Panc1 (cell line): ENCODE data around the gene SIM2. TPM values are rescaled to one million over a fixed set of nuclear protein-coding genes. Genes with fewer than 3 reads are reported as not detected.

Source experiments
- ATAC-seq: fragments of 200-7000 bp; cut with Tn5 transposase; 2 replicates; pipeline ENCODE4 v1.9.1; 2020; ENCODE audit warnings: mild to moderate bottlenecking, moderate library complexity
- BruUV-seq: library from RNA; stranded (reverse); fragments of 400-500 nt; replicated peaks from 2 replicates; lab custom pipeline; 2021; lab: Mats Ljungman, UMichigan
- CTCF ChIA-PET: fragments of 300-600 bp; sonication (Branson Sonifier 250); formaldehyde crosslinking; loops from one replicate; lab custom pipeline; 2022; ENCODE audit warnings: antibody characterized with exemption; lab: Charles Lee
- POLR2A ChIA-PET: fragments of 300-600 bp; sonication (Branson Sonifier 250); formaldehyde crosslinking; loops from one replicate; lab custom pipeline; 2022; ENCODE audit warnings: antibody characterized with exemption; lab: Charles Lee
- DNase-seq: peaks from one replicate; pipeline ENCODE4 v3.0.0-alpha.2; 2010; ENCODE audit warnings: low read depth, low spot score
- H3K27ac ChIP-seq: 2 replicates; pipeline ENCODE4 v1.5.1; 2011; ENCODE audit warnings: mild to moderate bottlenecking, low read length, inconsistent platforms
- H3K27me3 ChIP-seq: fragments of 200-500 bp; sonication (Bioruptor generic); 2 replicates; pipeline ENCODE4 v1.6.0; 2014; ENCODE audit warnings: low read length, inconsistent platforms; ENCODE audit not compliant: control insufficient read depth, insufficient read depth
- H3K36me3 ChIP-seq: fragments of 200-500 bp; sonication (Bioruptor generic); 2 replicates; pipeline ENCODE4 v1.5.1; 2014; ENCODE audit warnings: inconsistent platforms, mild to moderate bottlenecking, low read length, moderate library complexity; ENCODE audit not compliant: control insufficient read depth, insufficient read depth
- H3K4me1 ChIP-seq: 2 replicates; pipeline ENCODE4 v1.5.1; 2011; ENCODE audit warnings: inconsistent platforms, mild to moderate bottlenecking, low read length, moderate library complexity; ENCODE audit not compliant: control insufficient read depth, insufficient read depth
- H3K4me3 ChIP-seq, 2 experiments: 2 replicates each; pipeline ENCODE4 v1.5.1; 2011 to 2012; ENCODE audit warnings: low read depth in 2 of 2, low read length in 2 of 2, mild to moderate bottlenecking in 2 of 2, inconsistent platforms in 1 of 2, moderate library complexity in 1 of 2
- H3K9me3 ChIP-seq: fragments of 200-500 bp; sonication (Bioruptor generic); 2 replicates; pipeline ENCODE4 v1.5.1; 2014; ENCODE audit warnings: low read depth, mild to moderate bottlenecking, inconsistent platforms, low read length, moderate library complexity; ENCODE audit not compliant: control insufficient read depth, insufficient read depth
- CTCF ChIP-seq: fragments of 450-650 bp; IDR thresholded peaks from 2 replicates; pipeline ENCODE4 v1.5.1; 2017; ENCODE audit warnings: mild to moderate bottlenecking
- POLR2AphosphoS5 ChIP-seq: IDR thresholded peaks from 2 replicates; pipeline ENCODE4 v1.6.1; 2012; ENCODE audit warnings: mild to moderate bottlenecking, low read depth, low read length, moderate library complexity
- TCF7L2 ChIP-seq: IDR thresholded peaks from 2 replicates; pipeline ENCODE4 v1.6.1; 2011; ENCODE audit warnings: mild to moderate bottlenecking, low read depth, low read length, inconsistent platforms
- in situ Hi-C: cut with HindIII; loops from 2 replicates; pipeline ENCODE4 v1.10.0; 2016; ENCODE audit warnings: low sequenced_read_pairs, low pct_unique_long_range_greater_than_20kb
- intact Hi-C: fragments of 100-400 bp; cut with micrococcal nuclease; formaldehyde crosslinking; loops from one replicate; pipeline ENCODE4 v1.10.0; 2022; ENCODE audit not compliant: unreplicated experiment
- total RNA-seq: library from RNA; stranded (reverse); gene quantifications from one replicate; pipeline ENCODE4 v1.2.1, GENCODE V29; 2021; ENCODE audit not compliant: unreplicated experiment
- TF ChIP-seq, protein P1 (sequence below), 2 experiments: IDR thresholded peaks; 2 replicates each; pipeline ENCODE4 v1.6.1; 2011 to 2012; ENCODE audit warnings: low read depth in 2 of 2, control low read depth in 1 of 2, low read length in 1 of 2, mild to moderate bottlenecking in 1 of 2, moderate library complexity in 1 of 2; ENCODE audit not compliant: insufficient read depth in 1 of 2

SIM2 gene
- total RNA-seq, 1 experiment from 2014 or later = 11.5 TPM

GRCh38 chr21:36747815-36748383 is 49.0 kb downstream of the SIM2 start:
- TF ChIP-seq, protein P1, sequence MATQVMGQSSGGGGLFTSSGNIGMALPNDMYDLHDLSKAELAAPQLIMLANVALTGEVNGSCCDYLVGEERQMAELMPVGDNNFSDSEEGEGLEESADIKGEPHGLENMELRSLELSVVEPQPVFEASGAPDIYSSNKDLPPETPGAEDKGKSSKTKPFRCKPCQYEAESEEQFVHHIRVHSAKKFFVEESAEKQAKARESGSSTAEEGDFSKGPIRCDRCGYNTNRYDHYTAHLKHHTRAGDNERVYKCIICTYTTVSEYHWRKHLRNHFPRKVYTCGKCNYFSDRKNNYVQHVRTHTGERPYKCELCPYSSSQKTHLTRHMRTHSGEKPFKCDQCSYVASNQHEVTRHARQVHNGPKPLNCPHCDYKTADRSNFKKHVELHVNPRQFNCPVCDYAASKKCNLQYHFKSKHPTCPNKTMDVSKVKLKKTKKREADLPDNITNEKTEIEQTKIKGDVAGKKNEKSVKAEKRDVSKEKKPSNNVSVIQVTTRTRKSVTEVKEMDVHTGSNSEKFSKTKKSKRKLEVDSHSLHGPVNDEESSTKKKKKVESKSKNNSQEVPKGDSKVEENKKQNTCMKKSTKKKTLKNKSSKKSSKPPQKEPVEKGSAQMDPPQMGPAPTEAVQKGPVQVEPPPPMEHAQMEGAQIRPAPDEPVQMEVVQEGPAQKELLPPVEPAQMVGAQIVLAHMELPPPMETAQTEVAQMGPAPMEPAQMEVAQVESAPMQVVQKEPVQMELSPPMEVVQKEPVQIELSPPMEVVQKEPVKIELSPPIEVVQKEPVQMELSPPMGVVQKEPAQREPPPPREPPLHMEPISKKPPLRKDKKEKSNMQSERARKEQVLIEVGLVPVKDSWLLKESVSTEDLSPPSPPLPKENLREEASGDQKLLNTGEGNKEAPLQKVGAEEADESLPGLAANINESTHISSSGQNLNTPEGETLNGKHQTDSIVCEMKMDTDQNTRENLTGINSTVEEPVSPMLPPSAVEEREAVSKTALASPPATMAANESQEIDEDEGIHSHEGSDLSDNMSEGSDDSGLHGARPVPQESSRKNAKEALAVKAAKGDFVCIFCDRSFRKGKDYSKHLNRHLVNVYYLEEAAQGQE (IDR thresholded peaks at IDR 0.05; ENCODE audit: insufficient read depth in 1 of 2, low read depth in 2 of 2, low read length in 1 of 2) = no peak
- TF ChIP-seq TCF7L2 (no peak), CTCF (peak; percentile 87), POLR2AphosphoS5 (no peak)
- peak overlapping the region; percentile 39 for H3K27ac ChIP-seq
- in situ Hi-C loops = no loop called here
- ATAC-seq (peak; percentile 97), DNase-seq (no peak)
- no peaks in the 10 kb centered on the region for H3K27me3 ChIP-seq
- H3K4me1 ChIP-seq = 0 out of 2 replicates have a peak, but pooled peaks cover 3% of the 10 kb centered on the region
- H3K36me3 ChIP-seq = no peaks in the 10 kb centered on the region
- peak overlapping the region; percentile 40 to 42 for H3K4me3 ChIP-seq
- H3K9me3 ChIP-seq = no peaks in the 10 kb centered on the region
- BruUV-seq = no TSS peak
- intact Hi-C loops = no loop called here
- ChIA-PET CTCF (interaction anchor here (0.6 to 0.9 kb wide), 3 partner anchors 11 to 180 kb away, joined by 3 to 9 read pairs (median 3); no protein-coding TSS in a partner anchor), POLR2A (no interaction called here)

DNA sequence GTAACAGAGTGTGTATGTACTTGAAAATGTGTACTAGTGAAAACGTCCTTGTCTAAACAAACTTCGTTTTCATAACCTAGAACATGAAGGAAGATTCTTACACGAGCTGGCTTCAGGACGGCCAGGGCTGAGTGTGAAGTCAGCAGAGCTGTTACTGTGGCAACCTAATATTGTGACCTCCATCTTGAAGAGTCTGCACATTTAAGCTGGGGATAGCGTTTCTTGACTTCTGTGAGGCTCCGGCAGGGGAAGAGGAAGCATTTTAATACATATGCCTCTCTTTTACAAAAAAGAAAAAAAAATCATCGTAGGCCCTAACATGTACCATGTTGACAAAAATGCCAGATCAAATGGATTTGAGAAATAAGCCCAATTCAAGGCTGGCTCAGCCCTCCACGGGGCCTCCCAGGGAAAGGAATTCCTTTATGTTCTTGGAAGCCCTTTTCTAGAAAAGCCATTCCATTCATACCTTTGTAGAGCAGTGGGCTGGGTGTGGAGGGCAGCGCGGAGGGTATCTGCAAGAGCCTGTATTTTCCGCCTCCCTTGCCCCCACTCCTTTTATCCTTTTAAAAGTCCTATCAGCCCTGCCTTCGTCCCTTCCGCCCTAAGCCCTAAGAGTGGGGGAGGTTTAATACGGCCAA is 51.1 kb downstream of the SIM2 start:
- Histone ChIP-seq H3K9me3 (no peaks in the 10 kb centered on the region), H3K27ac (no peak overlapping the region), H3K27me3 (no peaks in the 10 kb centered on the region), H3K4me3 (no peak overlapping the region), H3K36me3 (no peaks in the 10 kb centered on the region), H3K4me1 (0 out of 2 replicates have a peak, but pooled peaks cover 3% of the 10 kb centered on the region)
- intact Hi-C loops = loop anchor here (10.0 kb wide), 2 partner anchors 95 to 175 kb away; no protein-coding TSS in a partner anchor
- no peak for DNase-seq
- ChIA-PET POLR2A (no interaction called here), CTCF (no interaction called here)
- TF ChIP-seq, protein P1 (IDR thresholded peaks at IDR 0.05; ENCODE audit: insufficient read depth in 1 of 2, low read depth in 2 of 2, low read length in 1 of 2) = no peak
- TF ChIP-seq CTCF = no peak
- no peak for ATAC-seq
- in situ Hi-C loops = no loop called here
- no TSS peak for BruUV-seq
